HepG2 (cell line): ENCODE measurements around the gene MYH7. TPM values are rescaled to one million over a fixed set of nuclear protein-coding genes. Genes with fewer than 3 reads are reported as not detected.

Experiments used
- ATM ChIP-seq: fragments of 450-650 bp; IDR thresholded peaks from 2 replicates; pipeline ENCODE4 v1.7.1; 2017; ENCODE audit warnings: mild to moderate bottlenecking, borderline replicate concordance
- BRD4 ChIP-seq: sonication (generic); formaldehyde crosslinking; IDR thresholded peaks from 2 replicates; pipeline ENCODE4 v1.4.0; 2020; ENCODE audit warnings: missing genetic modification reagents
- CHD2 ChIP-seq: IDR thresholded peaks from 2 replicates; pipeline ENCODE4 v1.6.1; 2011; ENCODE audit warnings: low read depth, low read length, improper control_type of control experiment
- DNMT1 ChIP-seq: sonication (generic); formaldehyde crosslinking; IDR thresholded peaks from 2 replicates; pipeline ENCODE4 v1.5.1; 2020; ENCODE audit warnings: mild to moderate bottlenecking, missing genetic modification reagents
- EED ChIP-seq: sonication (generic); formaldehyde crosslinking; IDR thresholded peaks from 2 replicates; pipeline ENCODE4 v1.5.0; 2020; ENCODE audit warnings: mild to moderate bottlenecking, missing genetic modification reagents
- GTF3A ChIP-seq: sonication (generic); formaldehyde crosslinking; conservative IDR thresholded peaks from 2 replicates; pipeline ENCODE4 v1.4.0; 2020; ENCODE audit warnings: mild to moderate bottlenecking, missing genetic modification reagents
- HDAC6 ChIP-seq: fragments of 200-600 bp; sonication (generic); IDR thresholded peaks from 2 replicates; pipeline ENCODE4 v1.7.0; 2017; ENCODE audit warnings: mild to moderate bottlenecking, antibody characterized with exemption, low read length, low read depth
- HNRNPK ChIP-seq: fragments of 200-400 bp; formaldehyde crosslinking; IDR thresholded peaks from 2 replicates; pipeline ENCODE4 v1.6.1; 2018; ENCODE audit warnings: low read length, low read depth, moderate library complexity, mild to moderate bottlenecking; ENCODE audit not compliant: poor library complexity, severe bottlenecking
- IRF2 ChIP-seq: IDR thresholded peaks from 2 replicates; pipeline ENCODE4 v1.6.1; 2018; ENCODE audit warnings: missing genetic modification reagents, missing compliant biosample characterization
- MIER3 ChIP-seq: IDR thresholded peaks from 2 replicates; pipeline ENCODE4 v1.6.1; 2016; ENCODE audit warnings: missing compliant biosample characterization, borderline replicate concordance
- NCOA1 ChIP-seq: sonication (generic); formaldehyde crosslinking; IDR thresholded peaks from 2 replicates; pipeline ENCODE4 v1.9.0; 2021; ENCODE audit warnings: missing genetic modification reagents
- RNF2 ChIP-seq: fragments of 450-650 bp; conservative IDR thresholded peaks from 2 replicates; pipeline ENCODE4 v1.6.1; 2016; ENCODE audit warnings: low read depth
- SNRNP70 ChIP-seq: fragments of 200-400 bp; formaldehyde crosslinking; IDR thresholded peaks from 2 replicates; pipeline ENCODE4 v1.6.1; 2017; ENCODE audit warnings: mild to moderate bottlenecking, low read depth, low read length, moderate library complexity
- TBL1XR1 ChIP-seq: fragments of 150-350 bp; IDR thresholded peaks from 2 replicates; pipeline ENCODE4 v1.6.1; 2014; ENCODE audit warnings: borderline replicate concordance, low read length; ENCODE audit not compliant: partially characterized antibody
- ZBTB21 ChIP-seq: sonication (generic); formaldehyde crosslinking; IDR thresholded peaks from 2 replicates; pipeline ENCODE4 v1.4.0; 2020; ENCODE audit warnings: missing genetic modification reagents
- ZNF17 ChIP-seq: sonication (generic); formaldehyde crosslinking; IDR thresholded peaks from 2 replicates; pipeline ENCODE4 v1.5.0; 2020; ENCODE audit warnings: mild to moderate bottlenecking, missing genetic modification reagents
- ZNF207 ChIP-seq: fragments of 450-650 bp; IDR thresholded peaks from 2 replicates; pipeline ENCODE4 v1.6.1; 2016; ENCODE audit warnings: antibody characterized with exemption, borderline replicate concordance
- ZNF556 ChIP-seq: sonication (generic); formaldehyde crosslinking; IDR thresholded peaks from 2 replicates; pipeline ENCODE4 v1.4.0; 2020; ENCODE audit warnings: mild to moderate bottlenecking, missing genetic modification reagents, borderline replicate concordance
- polyA plus RNA-seq, 8 experiments: library from polyadenylated mRNA; depleted of rRNA in 3 of 8; stranded (reverse) in 7 of 8; unstranded in 1 of 8; fragments of >200 nt; fragmentation: Illumina TruSeq in 4 of 8; extraction: Trizol in 4 of 8; gene quantifications; 2 replicates each; pipeline versions ENCODE4 v1.2.1 to v1.2.3, GENCODE V29; 2011 to 2016; ENCODE audit warnings: low read depth in 4 of 8, missing spikeins in 1 of 8, mixed read lengths in 1 of 8; ENCODE audit not compliant: insufficient read depth in 1 of 8
- total RNA-seq, 5 experiments: library from RNA; depleted of rRNA; stranded (reverse); fragments of >200 nt; fragmentation: Illumina TruSeq; extraction: Trizol; gene quantifications; 2 replicates each; pipeline ENCODE4 v1.2.3, GENCODE V29; 2016; ENCODE audit warnings: low read depth in 1 of 5
- TF ChIP-seq, protein P1 (sequence below): sonication (generic); formaldehyde crosslinking; IDR thresholded peaks from 2 replicates; pipeline ENCODE4 v1.4.0; 2020; ENCODE audit warnings: missing genetic modification reagents, low read depth, mild to moderate bottlenecking, borderline replicate concordance
- TF ChIP-seq, protein P2 (sequence below): IDR thresholded peaks from 2 replicates; pipeline ENCODE4 v1.6.1; 2016; ENCODE audit warnings: mild to moderate bottlenecking
- TF ChIP-seq, protein P3 (sequence below): sonication (generic); formaldehyde crosslinking; IDR thresholded peaks from 2 replicates; pipeline ENCODE4 v1.5.0; 2020; ENCODE audit warnings: mild to moderate bottlenecking, missing genetic modification reagents, borderline replicate concordance
- TF ChIP-seq, protein P4 (sequence below): sonication (generic); formaldehyde crosslinking; IDR thresholded peaks from 2 replicates; pipeline ENCODE4 v1.4.0; 2020; ENCODE audit warnings: missing genetic modification reagents
- TF ChIP-seq, protein P5 (sequence below): sonication (generic); formaldehyde crosslinking; IDR thresholded peaks from 2 replicates; pipeline ENCODE4 v1.9.0; 2021; ENCODE audit warnings: missing genetic modification reagents, mild to moderate bottlenecking, borderline replicate concordance

Gene MYH7
- total and polyA plus RNA-seq, 2 of the 13 experiments (the other 11 are each of a cell fraction or from before 2014, with no cell fraction given), result 0.04 TPM; not detected in 1

DNA sequence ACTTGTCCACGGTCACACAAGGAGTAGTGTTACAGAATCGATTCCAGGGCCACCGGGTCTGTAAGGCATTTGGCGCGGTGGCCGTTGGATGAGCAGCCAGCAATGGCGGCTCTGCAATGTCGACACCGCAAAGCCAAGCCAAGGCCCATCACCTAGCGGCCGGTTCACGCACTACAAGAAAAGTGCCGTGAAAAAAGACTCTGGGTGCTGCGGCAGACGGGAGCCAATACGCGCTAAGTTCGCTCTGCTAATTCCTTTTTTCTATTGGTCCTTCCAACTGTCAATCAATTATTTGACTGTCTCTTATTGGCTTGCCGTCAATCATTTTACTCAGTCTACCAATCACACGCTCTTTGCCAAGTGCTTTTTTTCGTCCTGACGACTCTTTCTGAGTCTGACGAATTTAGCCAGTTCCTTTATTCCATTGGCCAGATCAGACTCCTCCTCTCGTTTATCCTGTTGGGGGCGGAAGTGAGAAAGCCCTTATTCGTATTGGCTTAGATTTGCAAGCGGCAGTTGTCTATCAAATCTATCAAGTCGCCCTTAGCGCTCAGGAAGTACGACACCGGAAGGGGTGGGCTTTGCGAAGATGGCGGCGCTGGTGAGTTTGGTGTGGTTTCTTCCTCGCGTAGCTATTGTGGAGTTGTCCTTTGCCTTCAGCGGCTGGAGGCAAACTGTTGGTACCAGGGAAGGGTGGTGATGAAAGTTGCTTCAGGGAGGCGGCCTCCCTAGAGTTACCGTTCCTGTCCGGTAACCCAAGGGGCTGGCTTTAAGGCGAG, 33.9 kb upstream of the MYH7 start, which contains the start of gene NGDN (continued):
- TF ChIP-seq, protein P1, sequence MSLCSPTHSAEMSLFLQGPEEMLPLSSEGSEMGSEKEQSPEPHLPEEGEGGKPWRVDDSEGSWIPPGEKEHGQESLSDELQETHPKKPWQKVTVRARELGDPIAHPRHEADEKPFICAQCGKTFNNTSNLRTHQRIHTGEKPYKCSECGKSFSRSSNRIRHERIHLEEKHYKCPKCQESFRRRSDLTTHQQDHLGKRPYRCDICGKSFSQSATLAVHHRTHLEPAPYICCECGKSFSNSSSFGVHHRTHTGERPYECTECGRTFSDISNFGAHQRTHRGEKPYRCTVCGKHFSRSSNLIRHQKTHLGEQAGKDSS (CRISPR knock-in tag), result no peak
- TF ChIP-seq ATM, result no peak
- TF ChIP-seq MIER3, result peak; percentile 89
- no peak for TF ChIP-seq GTF3A
- TF ChIP-seq, protein P2, sequence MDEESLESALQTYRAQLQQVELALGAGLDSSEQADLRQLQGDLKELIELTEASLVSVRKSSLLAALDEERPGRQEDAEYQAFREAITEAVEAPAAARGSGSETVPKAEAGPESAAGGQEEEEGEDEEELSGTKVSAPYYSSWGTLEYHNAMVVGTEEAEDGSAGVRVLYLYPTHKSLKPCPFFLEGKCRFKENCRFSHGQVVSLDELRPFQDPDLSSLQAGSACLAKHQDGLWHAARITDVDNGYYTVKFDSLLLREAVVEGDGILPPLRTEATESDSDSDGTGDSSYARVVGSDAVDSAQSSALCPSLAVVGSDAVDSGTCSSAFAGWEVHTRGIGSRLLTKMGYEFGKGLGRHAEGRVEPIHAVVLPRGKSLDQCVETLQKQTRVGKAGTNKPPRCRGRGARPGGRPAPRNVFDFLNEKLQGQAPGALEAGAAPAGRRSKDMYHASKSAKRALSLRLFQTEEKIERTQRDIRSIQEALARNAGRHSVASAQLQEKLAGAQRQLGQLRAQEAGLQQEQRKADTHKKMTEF (CRISPR knock-in tag), result peak; percentile 84
- TF ChIP-seq HDAC6, result no peak
- no peak for TF ChIP-seq HNRNPK
- TF ChIP-seq NCOA1 (CRISPR knock-in tag), result peak; percentile 55; the same call in 1 of the 2 replicates
- TF ChIP-seq ZBTB21 (CRISPR knock-in tag), result peak; percentile 92
- TF ChIP-seq CHD2, result 0 out of 2 replicates have a peak, but pooled peaks have one; percentile 21
- TF ChIP-seq, protein P3, sequence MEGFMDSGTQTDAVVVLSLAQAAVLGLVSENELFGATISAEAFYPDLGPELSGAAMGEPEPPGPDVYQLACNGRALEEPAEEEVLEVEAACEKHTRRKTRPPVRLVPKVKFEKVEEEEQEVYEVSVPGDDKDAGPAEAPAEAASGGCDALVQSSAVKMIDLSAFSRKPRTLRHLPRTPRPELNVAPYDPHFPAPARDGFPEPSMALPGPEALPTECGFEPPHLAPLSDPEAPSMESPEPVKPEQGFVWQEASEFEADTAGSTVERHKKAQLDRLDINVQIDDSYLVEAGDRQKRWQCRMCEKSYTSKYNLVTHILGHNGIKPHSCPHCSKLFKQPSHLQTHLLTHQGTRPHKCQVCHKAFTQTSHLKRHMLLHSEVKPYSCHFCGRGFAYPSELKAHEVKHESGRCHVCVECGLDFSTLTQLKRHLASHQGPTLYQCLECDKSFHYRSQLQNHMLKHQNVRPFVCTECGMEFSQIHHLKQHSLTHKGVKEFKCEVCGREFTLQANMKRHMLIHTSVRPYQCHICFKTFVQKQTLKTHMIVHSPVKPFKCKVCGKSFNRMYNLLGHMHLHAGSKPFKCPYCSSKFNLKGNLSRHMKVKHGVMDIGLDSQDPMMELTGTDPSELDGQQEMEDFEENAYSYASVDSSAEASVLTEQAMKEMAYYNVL (CRISPR knock-in tag), result peak; percentile 69; the same call in 1 of the 2 replicates
- TF ChIP-seq SNRNP70, result no peak
- TF ChIP-seq ZNF556, result peak; percentile 41; the same call in 1 of the 2 replicates
- TF ChIP-seq, protein P4, sequence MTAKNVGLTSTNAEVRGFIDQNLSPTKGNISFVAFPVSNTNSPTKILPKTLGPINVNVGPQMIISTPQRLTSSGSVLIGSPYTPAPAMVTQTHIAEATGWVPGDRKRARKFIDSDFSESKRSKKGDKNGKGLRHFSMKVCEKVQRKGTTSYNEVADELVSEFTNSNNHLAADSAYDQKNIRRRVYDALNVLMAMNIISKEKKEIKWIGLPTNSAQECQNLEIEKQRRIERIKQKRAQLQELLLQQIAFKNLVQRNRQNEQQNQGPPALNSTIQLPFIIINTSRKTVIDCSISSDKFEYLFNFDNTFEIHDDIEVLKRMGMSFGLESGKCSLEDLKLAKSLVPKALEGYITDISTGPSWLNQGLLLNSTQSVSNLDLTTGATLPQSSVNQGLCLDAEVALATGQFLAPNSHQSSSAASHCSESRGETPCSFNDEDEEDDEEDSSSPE, result peak; percentile 91
- peak; percentile 100 for TF ChIP-seq EED (CRISPR knock-in tag)
- peak; percentile 68 for TF ChIP-seq BRD4 (CRISPR knock-in tag)
- TF ChIP-seq RNF2, result peak; percentile 3; the same call in 1 of the 2 replicates
- peak; percentile 20 for TF ChIP-seq TBL1XR1
- peak; percentile 96 for TF ChIP-seq IRF2 (CRISPR knock-in tag)
- no peak for TF ChIP-seq ZNF17 (CRISPR knock-in tag)
- TF ChIP-seq, protein P5, sequence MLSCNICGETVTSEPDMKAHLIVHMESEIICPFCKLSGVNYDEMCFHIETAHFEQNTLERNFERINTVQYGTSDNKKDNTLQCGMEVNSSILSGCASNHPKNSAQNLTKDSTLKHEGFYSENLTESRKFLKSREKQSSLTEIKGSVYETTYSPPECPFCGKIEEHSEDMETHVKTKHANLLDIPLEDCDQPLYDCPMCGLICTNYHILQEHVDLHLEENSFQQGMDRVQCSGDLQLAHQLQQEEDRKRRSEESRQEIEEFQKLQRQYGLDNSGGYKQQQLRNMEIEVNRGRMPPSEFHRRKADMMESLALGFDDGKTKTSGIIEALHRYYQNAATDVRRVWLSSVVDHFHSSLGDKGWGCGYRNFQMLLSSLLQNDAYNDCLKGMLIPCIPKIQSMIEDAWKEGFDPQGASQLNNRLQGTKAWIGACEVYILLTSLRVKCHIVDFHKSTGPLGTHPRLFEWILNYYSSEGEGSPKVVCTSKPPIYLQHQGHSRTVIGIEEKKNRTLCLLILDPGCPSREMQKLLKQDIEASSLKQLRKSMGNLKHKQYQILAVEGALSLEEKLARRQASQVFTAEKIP, result no peak
- no peak for TF ChIP-seq ZNF207
- peak; percentile 89; the same call in 1 of the 2 replicates for TF ChIP-seq DNMT1
